NK-92 (cell line): Measurements from ENCODE around the gene TRIM13.
"Not testable (repeated sequence)": the region's sequence is repeated elsewhere in the genome, so short reads cannot be mapped to it uniquely, and the experiment has no call there.

Experiments
- DNase-seq: peaks from one replicate; lab custom pipeline; 2025; ENCODE audit not compliant: unreplicated experiment; lab: John Stamatoyannopoulos, UW

Gene TRIM13

GRCh38 chr13:50055454-50055853, 58.6 kb downstream of the TRIM13 start:
- no peak for DNase-seq

GRCh38 chr13:50060718-50061117, 63.9 kb downstream of the TRIM13 start:
- no peak for DNase-seq

- DNase-seq: not testable (repeated sequence)
Measured at GRCh38 chr13:50062336-50062735, 65.5 kb downstream of the TRIM13 start.

- no peak for DNase-seq
Measured at GRCh38 chr13:50065712-50066111, 68.9 kb downstream of the TRIM13 start.
